Urothelium cell line (cell line): ENCODE data around the gene GPBP1L1.
A peak's percentile ranks its signal among the peaks of the same experiment; 100 is the strongest.
"Not testable (repeated sequence)": the region's sequence is repeated elsewhere in the genome, so short reads cannot be mapped to it uniquely, and the experiment has no call there.

ENCODE experiments used
- DNase-seq: peaks from one replicate; pipeline ENCODE4 v3.0.0; 2011; ENCODE audit warnings: low spot score, mixed read lengths
- FAIRE-seq: peaks from 2 replicates; lab custom pipeline; 2011; peaks lifted over from hg19 to GRCh38; lab: Jason Lieb, UNC

The GPBP1L1 gene

GRCh38 chr1:45604239-45604638, 82.1 kb downstream of the GPBP1L1 start:
- FAIRE-seq = no peak

GRCh38 chr1:45596765-45597164, 89.6 kb downstream of the GPBP1L1 start:
- DNase-seq = not testable (repeated sequence)

More at GRCh38 chr1:45604239-45604638, 82.1 kb downstream of the GPBP1L1 start:
- DNase-seq = no peak

GRCh38 chr1:45594412-45594811, 91.9 kb downstream of the GPBP1L1 start:
- FAIRE-seq (no peak), DNase-seq (no peak)

More at GRCh38 chr1:45596765-45597164, 89.6 kb downstream of the GPBP1L1 start:
- not testable (repeated sequence) for FAIRE-seq

- no peak for FAIRE-seq
- no peak for DNase-seq
Observed at GRCh38 chr1:45589861-45590260, 96.5 kb downstream of the GPBP1L1 start.

GRCh38 chr1:45586769-45587168, 99.6 kb downstream of the GPBP1L1 start:
- no peak for FAIRE-seq
- DNase-seq = no peak

GRCh38 chr1:45585496-45586075, 100.7 kb downstream of the GPBP1L1 start:
- FAIRE-seq (no peak), DNase-seq (no peak)

- DNase-seq = no peak
- FAIRE-seq = no peak
Observed at GRCh38 chr1:45585110-45585426, 101.3 kb downstream of the GPBP1L1 start.

GRCh38 chr1:45584351-45585109, 101.8 kb downstream of the GPBP1L1 start:
- peak; percentile 98 for DNase-seq
- no peak for FAIRE-seq

- no peak for FAIRE-seq
Observed at GRCh38 chr1:45583666-45584350, 102.5 kb downstream of the GPBP1L1 start, which contains the start of gene NASP. Gene NASP, plus strand, starts transcription at chr1:45584041. Its CDS starts 106 bp downstream, at chr1:45584147.

GRCh38 chr1:45583264-45583665, 103.1 kb downstream of the GPBP1L1 start:
- DNase-seq (peak; percentile 100), FAIRE-seq (no peak)

More at GRCh38 chr1:45583666-45584350, 102.5 kb downstream of the GPBP1L1 start, which contains the start of gene NASP:
- DNase-seq = peak; percentile 95
